ENCODE data around the gene ZDBF2. TPM values are rescaled to one million over a fixed set of nuclear protein-coding genes. Genes with fewer than 3 reads are reported as not detected.

The ZDBF2 gene
- total and polyA plus RNA-seq, 8 donors: 1.6 to 14.3 (median 11.8) TPM

DNA sequence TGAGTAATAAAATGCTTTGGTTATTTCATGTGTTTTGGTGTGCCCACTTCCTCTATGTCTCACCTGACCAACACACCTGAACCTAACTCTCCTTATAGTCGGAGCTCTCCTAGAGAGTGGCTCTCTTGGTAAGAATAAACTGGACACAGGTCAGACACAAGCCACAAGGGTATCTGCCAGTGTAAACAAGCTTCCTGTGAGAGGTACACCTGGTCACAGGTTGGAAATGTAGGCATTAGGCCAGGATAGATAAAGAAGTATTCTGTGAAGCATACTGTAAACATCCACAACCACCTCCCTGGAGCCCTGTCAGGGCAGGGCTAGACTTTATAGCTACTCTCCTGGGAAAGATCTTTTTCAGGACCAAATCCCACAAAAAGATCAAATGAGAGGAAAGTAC is 69.4 kb downstream of the ZDBF2 start:
- Histone ChIP-seq H3K4me3 (no peak overlapping the region), H3K9me3 (no peaks in the 10 kb centered on the region), H3K27ac (peak overlapping the region in 2 of 4 donors; percentile 36 to 48), H3K36me3 (no peaks in the 10 kb centered on the region), H3K4me1 (peaks cover 0 to 11% (median 0%) of the 10 kb centered on the region in 3 donors), H3K27me3 (no peaks in the 10 kb centered on the region)
- intact Hi-C loops (cut with DNase I): no loop called here
- ATAC-seq: peak; percentile 93 to 96 (median 94)
- no peak for FAIRE-seq
- TF ChIP-seq, protein P1, sequence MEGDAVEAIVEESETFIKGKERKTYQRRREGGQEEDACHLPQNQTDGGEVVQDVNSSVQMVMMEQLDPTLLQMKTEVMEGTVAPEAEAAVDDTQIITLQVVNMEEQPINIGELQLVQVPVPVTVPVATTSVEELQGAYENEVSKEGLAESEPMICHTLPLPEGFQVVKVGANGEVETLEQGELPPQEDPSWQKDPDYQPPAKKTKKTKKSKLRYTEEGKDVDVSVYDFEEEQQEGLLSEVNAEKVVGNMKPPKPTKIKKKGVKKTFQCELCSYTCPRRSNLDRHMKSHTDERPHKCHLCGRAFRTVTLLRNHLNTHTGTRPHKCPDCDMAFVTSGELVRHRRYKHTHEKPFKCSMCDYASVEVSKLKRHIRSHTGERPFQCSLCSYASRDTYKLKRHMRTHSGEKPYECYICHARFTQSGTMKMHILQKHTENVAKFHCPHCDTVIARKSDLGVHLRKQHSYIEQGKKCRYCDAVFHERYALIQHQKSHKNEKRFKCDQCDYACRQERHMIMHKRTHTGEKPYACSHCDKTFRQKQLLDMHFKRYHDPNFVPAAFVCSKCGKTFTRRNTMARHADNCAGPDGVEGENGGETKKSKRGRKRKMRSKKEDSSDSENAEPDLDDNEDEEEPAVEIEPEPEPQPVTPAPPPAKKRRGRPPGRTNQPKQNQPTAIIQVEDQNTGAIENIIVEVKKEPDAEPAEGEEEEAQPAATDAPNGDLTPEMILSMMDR (IDR thresholded peaks at IDR 0.05): no peak
- peak in 2 of 6 donors; percentile 49 to 60 for DNase-seq
- 14 to 17% methylated on average over 1 of the region's 1 CpG for WGBS, 2 donors

DNA sequence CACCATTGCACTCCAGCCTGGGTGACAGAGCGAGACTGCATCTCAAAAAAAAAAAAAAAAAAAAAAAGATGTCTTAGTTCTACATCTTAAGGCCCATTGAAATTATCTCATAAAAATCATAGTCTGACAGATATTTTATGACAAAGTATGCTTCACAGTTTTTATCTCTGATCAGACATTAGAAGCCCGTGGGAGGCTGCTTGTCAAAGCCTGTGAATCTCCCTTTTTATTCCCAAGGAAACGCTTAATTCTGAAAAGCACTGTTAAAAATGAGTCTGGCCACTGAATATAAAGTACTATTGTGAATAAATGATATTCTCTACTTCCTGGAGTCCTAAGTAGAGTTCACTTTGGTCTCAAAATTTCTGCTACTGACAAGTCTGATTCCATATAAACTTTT is 71.1 kb downstream of the ZDBF2 start:
- DNase-seq (no peak), ATAC-seq (no peak), FAIRE-seq (no peak)
- H3K27ac ChIP-seq: no peak overlapping the region
- TF ChIP-seq, protein P1 (IDR thresholded peaks at IDR 0.05): no peak
- WGBS, 2 donors: 74 to 82% methylated on average over 2 to 3 of the region's 3 CpGs
- H3K27me3 ChIP-seq: no peaks in the 10 kb centered on the region
- no peaks in the 10 kb centered on the region for H3K9me3 ChIP-seq
- intact Hi-C loops (cut with DNase I): no loop called here
- no peaks in the 10 kb centered on the region for H3K36me3 ChIP-seq
- H3K4me3 ChIP-seq: no peak overlapping the region
- H3K4me1 ChIP-seq: peaks cover 0 to 11% (median 0%) of the 10 kb centered on the region in 3 donors

DNA sequence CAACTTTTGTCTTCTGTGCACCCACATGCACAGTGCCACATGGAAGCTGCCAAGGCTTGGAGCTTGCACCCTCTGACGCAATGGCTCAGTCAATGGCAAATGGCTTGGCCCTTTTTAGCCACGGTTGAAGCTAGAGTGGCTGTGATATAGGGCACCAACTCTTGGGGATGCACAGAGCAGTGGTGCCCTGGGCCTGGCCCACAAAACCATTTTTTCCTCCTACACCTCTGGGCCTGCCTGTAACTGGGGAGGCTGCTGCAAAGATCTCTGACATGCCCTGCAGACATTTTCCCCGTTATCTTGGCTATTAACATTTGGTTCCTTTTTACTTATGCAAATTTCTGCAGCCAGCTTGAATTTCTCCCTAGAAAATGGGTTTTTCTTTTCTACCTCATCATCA is 74.9 kb downstream of the ZDBF2 start:
- Histone ChIP-seq H3K27ac (no peak overlapping the region), H3K4me3 (no peak overlapping the region), H3K27me3 (no peaks in the 10 kb centered on the region), H3K4me1 (peaks cover 0 to 4% (median 0%) of the 10 kb centered on the region in 3 donors), H3K9me3 (no peaks in the 10 kb centered on the region), H3K36me3 (no peaks in the 10 kb centered on the region)
- DNase-seq (no peak), ATAC-seq (no peak), FAIRE-seq (no peak)
- intact Hi-C loops (cut with DNase I): no loop called here
- TF ChIP-seq, protein P1 (IDR thresholded peaks at IDR 0.05): no peak
- WGBS, 2 donors: 83 to 85% methylated on average over 3 of the region's 3 CpGs

DNA sequence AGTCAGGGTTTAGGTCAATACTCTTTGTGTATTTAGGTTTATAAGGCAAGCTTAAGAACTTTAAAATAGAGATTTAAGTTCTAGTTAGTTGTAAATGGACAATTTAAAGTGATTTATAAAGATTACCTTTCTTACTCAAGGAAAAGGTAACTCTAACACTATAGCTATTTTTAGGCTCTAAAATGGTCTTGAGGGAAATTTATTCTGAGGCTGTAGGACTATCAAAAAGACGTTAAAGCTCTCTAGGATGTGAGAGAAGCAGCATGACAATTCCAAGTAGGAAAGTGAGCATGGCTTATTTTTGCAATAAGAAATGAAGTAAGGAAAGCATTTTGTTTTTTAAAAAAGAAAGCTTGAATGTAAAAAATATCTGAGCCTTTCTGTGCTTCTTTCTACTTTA is 78.1 kb downstream of the ZDBF2 start:
- Histone ChIP-seq H3K36me3 (no peaks in the 10 kb centered on the region), H3K27ac (no peak overlapping the region), H3K4me1 (no peaks in the 10 kb centered on the region), H3K4me3 (no peak overlapping the region), H3K27me3 (no peaks in the 10 kb centered on the region), H3K9me3 (no peaks in the 10 kb centered on the region)
- FAIRE-seq (no peak), DNase-seq (no peak), ATAC-seq (no peak)
- TF ChIP-seq, protein P1 (IDR thresholded peaks at IDR 0.05): no peak
- intact Hi-C loops (cut with DNase I): no loop called here
- 56 to 61% methylated on average over 1 of the region's 1 CpG for WGBS, 2 donors

DNA sequence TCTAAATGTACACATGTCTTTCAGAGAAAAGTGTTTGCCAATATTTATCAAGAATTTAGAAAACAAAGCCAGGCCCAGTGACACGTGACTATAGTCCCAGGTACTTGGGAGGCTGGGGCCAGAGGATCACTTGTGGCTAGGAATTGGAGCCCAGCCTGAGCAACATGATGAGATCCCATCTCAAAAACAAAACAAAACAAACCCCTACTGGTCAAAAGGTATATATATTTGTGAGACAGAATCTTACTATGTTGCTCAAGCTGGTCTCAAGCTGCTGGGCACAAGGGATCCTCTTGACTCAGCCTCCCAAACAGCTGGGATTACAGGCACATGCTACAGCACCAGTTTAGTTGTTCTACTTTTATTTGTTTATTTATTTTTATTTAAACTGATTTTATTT is 79.2 kb downstream of the ZDBF2 start:
- H3K4me1 ChIP-seq: no peaks in the 10 kb centered on the region
- 78% methylated on average over 1 of the region's 1 CpG for WGBS, 2 donors
- intact Hi-C loops (cut with DNase I): no loop called here
- no peaks in the 10 kb centered on the region for H3K27me3 ChIP-seq
- H3K27ac ChIP-seq: no peak overlapping the region
- H3K4me3 ChIP-seq: no peak overlapping the region
- no peaks in the 10 kb centered on the region for H3K36me3 ChIP-seq
- FAIRE-seq (no peak), DNase-seq (no peak), ATAC-seq (no peak)
- TF ChIP-seq, protein P1 (IDR thresholded peaks at IDR 0.05): no peak
- no peaks in the 10 kb centered on the region for H3K9me3 ChIP-seq
